ENCODE results near the gene DHDDS. TPM values are rescaled to one million over a fixed set of nuclear protein-coding genes. Genes with fewer than 3 reads are reported as not detected.

The DHDDS gene
- polyA plus RNA-seq, 1 donor from 2014 or later: 28.9 TPM

DNA sequence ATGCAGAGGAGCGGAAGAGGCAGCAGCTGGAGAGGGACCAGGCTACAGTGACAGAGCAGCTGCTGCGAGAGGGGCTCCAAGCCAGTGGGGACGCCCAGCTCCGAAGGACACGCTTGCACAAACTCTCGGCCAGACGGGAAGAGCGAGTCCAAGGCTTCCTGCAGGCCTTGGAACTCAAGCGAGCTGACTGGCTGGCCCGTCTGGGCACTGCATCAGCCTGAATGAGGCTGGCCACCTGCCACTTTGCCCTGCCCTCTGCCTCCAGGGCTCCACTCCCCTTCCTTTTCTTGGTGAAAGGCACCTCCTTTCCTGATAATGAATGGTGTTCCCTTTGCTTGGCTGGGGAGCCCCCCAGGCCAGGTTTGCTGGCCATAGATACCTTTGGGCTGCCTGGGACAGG lies 36.8 kb downstream of the DHDDS start:
- Histone ChIP-seq H3F3A (ENCODE audit: insufficient read depth, low read length, poor library complexity, severe bottlenecking) (no peaks in the 10 kb centered on the region), H3K79me2 (replicated peaks; ENCODE audit: insufficient read depth, low read length) (peaks cover 10% of the 10 kb centered on the region), H4K20me1 (ENCODE audit: insufficient read depth) (peaks cover 9% of the 10 kb centered on the region), H3K27ac (ENCODE audit: low read length) (no peak overlapping the region), H3K4me2 (ENCODE audit: low read length) (no peak overlapping the region), H3K9ac (ENCODE audit: low read length) (no peak overlapping the region), H3K4me3 (ENCODE audit: low read length) (no peak overlapping the region), H3K27me3 (ENCODE audit: insufficient read depth, low read depth, low read length) (no peaks in the 10 kb centered on the region), H3K36me3 (ENCODE audit: insufficient read depth, low read length) (no peaks in the 10 kb centered on the region), H3K9me2 (ENCODE audit: insufficient read depth, low read length) (no peaks in the 10 kb centered on the region), H2AFZ (ENCODE audit: low read depth, low read length) (no peak overlapping the region), H3K9me3 (ENCODE audit: low read length) (no peaks in the 10 kb centered on the region)
- TF ChIP-seq EZH2 (IDR thresholded peaks at IDR 0.05; ENCODE audit: borderline replicate concordance, insufficient read depth, low read length, poor library complexity, severe bottlenecking): no peak
- TF ChIP-seq POLR2AphosphoS5 (IDR thresholded peaks at IDR 0.05): no peak
- TF ChIP-seq, protein P1, sequence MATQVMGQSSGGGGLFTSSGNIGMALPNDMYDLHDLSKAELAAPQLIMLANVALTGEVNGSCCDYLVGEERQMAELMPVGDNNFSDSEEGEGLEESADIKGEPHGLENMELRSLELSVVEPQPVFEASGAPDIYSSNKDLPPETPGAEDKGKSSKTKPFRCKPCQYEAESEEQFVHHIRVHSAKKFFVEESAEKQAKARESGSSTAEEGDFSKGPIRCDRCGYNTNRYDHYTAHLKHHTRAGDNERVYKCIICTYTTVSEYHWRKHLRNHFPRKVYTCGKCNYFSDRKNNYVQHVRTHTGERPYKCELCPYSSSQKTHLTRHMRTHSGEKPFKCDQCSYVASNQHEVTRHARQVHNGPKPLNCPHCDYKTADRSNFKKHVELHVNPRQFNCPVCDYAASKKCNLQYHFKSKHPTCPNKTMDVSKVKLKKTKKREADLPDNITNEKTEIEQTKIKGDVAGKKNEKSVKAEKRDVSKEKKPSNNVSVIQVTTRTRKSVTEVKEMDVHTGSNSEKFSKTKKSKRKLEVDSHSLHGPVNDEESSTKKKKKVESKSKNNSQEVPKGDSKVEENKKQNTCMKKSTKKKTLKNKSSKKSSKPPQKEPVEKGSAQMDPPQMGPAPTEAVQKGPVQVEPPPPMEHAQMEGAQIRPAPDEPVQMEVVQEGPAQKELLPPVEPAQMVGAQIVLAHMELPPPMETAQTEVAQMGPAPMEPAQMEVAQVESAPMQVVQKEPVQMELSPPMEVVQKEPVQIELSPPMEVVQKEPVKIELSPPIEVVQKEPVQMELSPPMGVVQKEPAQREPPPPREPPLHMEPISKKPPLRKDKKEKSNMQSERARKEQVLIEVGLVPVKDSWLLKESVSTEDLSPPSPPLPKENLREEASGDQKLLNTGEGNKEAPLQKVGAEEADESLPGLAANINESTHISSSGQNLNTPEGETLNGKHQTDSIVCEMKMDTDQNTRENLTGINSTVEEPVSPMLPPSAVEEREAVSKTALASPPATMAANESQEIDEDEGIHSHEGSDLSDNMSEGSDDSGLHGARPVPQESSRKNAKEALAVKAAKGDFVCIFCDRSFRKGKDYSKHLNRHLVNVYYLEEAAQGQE (IDR thresholded peaks at IDR 0.05; ENCODE audit: borderline replicate concordance): no peak
- TF ChIP-seq SMC3 (conservative IDR thresholded peaks at IDR 0.05; ENCODE audit: poor library complexity): no peak
- TF ChIP-seq RAD21 (conservative IDR thresholded peaks at IDR 0.05): no peak
- TF ChIP-seq MXI1 (conservative IDR thresholded peaks at IDR 0.05; ENCODE audit: poor library complexity, severe bottlenecking): no peak
- TF ChIP-seq TAF1 (IDR thresholded peaks at IDR 0.05; ENCODE audit: low read depth): no peak
- TF ChIP-seq EP300 (conservative IDR thresholded peaks at IDR 0.05; ENCODE audit: poor library complexity, severe bottlenecking): no peak
- TF ChIP-seq, protein P2, sequence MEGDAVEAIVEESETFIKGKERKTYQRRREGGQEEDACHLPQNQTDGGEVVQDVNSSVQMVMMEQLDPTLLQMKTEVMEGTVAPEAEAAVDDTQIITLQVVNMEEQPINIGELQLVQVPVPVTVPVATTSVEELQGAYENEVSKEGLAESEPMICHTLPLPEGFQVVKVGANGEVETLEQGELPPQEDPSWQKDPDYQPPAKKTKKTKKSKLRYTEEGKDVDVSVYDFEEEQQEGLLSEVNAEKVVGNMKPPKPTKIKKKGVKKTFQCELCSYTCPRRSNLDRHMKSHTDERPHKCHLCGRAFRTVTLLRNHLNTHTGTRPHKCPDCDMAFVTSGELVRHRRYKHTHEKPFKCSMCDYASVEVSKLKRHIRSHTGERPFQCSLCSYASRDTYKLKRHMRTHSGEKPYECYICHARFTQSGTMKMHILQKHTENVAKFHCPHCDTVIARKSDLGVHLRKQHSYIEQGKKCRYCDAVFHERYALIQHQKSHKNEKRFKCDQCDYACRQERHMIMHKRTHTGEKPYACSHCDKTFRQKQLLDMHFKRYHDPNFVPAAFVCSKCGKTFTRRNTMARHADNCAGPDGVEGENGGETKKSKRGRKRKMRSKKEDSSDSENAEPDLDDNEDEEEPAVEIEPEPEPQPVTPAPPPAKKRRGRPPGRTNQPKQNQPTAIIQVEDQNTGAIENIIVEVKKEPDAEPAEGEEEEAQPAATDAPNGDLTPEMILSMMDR (IDR thresholded peaks at IDR 0.05; ENCODE audit: poor library complexity, severe bottlenecking): no peak

GRCh38 chr1:26469558-26469957 lies 37.4 kb downstream of the DHDDS start:
- no peak overlapping the region for H3K27ac ChIP-seq (ENCODE audit: low read length)
- no peak overlapping the region for H3K4me2 ChIP-seq (ENCODE audit: low read length)
- H3K36me3 ChIP-seq (ENCODE audit: insufficient read depth, low read length): no peaks in the 10 kb centered on the region
- TF ChIP-seq, protein P2 (IDR thresholded peaks at IDR 0.05; ENCODE audit: poor library complexity, severe bottlenecking): no peak
- TF ChIP-seq SMC3 (conservative IDR thresholded peaks at IDR 0.05; ENCODE audit: poor library complexity) (no peak), TAF1 (IDR thresholded peaks at IDR 0.05; ENCODE audit: low read depth) (no peak), EZH2 (IDR thresholded peaks at IDR 0.05; ENCODE audit: borderline replicate concordance, insufficient read depth, low read length, poor library complexity, severe bottlenecking) (no peak), POLR2AphosphoS5 (IDR thresholded peaks at IDR 0.05) (no peak), EP300 (conservative IDR thresholded peaks at IDR 0.05; ENCODE audit: poor library complexity, severe bottlenecking) (no peak), MXI1 (conservative IDR thresholded peaks at IDR 0.05; ENCODE audit: poor library complexity, severe bottlenecking) (no peak), RAD21 (conservative IDR thresholded peaks at IDR 0.05) (no peak)
- TF ChIP-seq, protein P1 (IDR thresholded peaks at IDR 0.05; ENCODE audit: borderline replicate concordance): no peak
- H4K20me1 ChIP-seq (ENCODE audit: insufficient read depth): peaks cover 16% of the 10 kb centered on the region
- no peaks in the 10 kb centered on the region for H3K27me3 ChIP-seq (ENCODE audit: insufficient read depth, low read depth, low read length)
- H3K79me2 ChIP-seq (replicated peaks; ENCODE audit: insufficient read depth, low read length): peaks cover 17% of the 10 kb centered on the region
- no peaks in the 10 kb centered on the region for H3F3A ChIP-seq (ENCODE audit: insufficient read depth, low read length, poor library complexity, severe bottlenecking)
- H3K9ac ChIP-seq (ENCODE audit: low read length): no peak overlapping the region
- H3K4me3 ChIP-seq (ENCODE audit: low read length): no peak overlapping the region
- H2AFZ ChIP-seq (ENCODE audit: low read depth, low read length): no peak overlapping the region
- H3K9me3 ChIP-seq (ENCODE audit: low read length): no peaks in the 10 kb centered on the region
- H3K9me2 ChIP-seq (ENCODE audit: insufficient read depth, low read length): no peaks in the 10 kb centered on the region
